Adipose tissue (tissue), 3 donors: ENCODE data around the gene RYR2. TPM values are rescaled to one million over a fixed set of nuclear protein-coding genes. Genes with fewer than 3 reads are reported as not detected.

Source experiments
- H3K27ac ChIP-seq: one replicate; pipeline ENCODE4 v1.5.1; 2013; ENCODE audit warnings: low read depth, low read length
- WGBS, 3 donors: extraction: QIAGEN DNeasy Blood & Tissue Kit; methylation state at CpG; one replicate each; pipeline ENCODE4 v1.1.7; 2013; 5-methylcytosine and 5-hydroxymethylcytosine counted together
- polyA plus RNA-seq, 3 donors: library from polyadenylated mRNA; stranded (reverse); fragments of 200-250 nt; gene quantifications; one replicate each; pipeline ENCODE4 v1.2.3, GENCODE V29; 2013
- donor health status: healthy with polysubstance abuse.
- donor health status: Bipolar disorder and iron deficiency.
- donor health status: healthy.

The RYR2 gene
- polyA plus RNA-seq, 3 donors: 0.23 to 1.1 (median 0.36) TPM

GRCh38 chr1:237852342-237852741 lies 810.4 kb downstream of the RYR2 start:
- WGBS, 3 donors: 17 to 44% (median 26%) methylated on average over 3 of the region's 3 CpGs
- H3K27ac ChIP-seq: no peak overlapping the region

GRCh38 chr1:237857455-237857854 lies 815.5 kb downstream of the RYR2 start:
- WGBS, 3 donors: 48 to 81% (median 80%) methylated on average over 7 of the region's 7 CpGs
- H3K27ac ChIP-seq: no peak overlapping the region

GRCh38 chr1:237858992-237859391 lies 817.0 kb downstream of the RYR2 start:
- no peak overlapping the region for H3K27ac ChIP-seq
- WGBS, 3 donors: 64 to 74% (median 67%) methylated on average over 4 of the region's 4 CpGs

GRCh38 chr1:237861944-237862343 lies 820.0 kb downstream of the RYR2 start:
- WGBS, 3 donors: 50 to 81% (median 56%) methylated on average over 8 of the region's 8 CpGs
- no peak overlapping the region for H3K27ac ChIP-seq

- no peak overlapping the region for H3K27ac ChIP-seq
- WGBS, 3 donors: 81 to 86% (median 83%) methylated on average over 2 of the region's 2 CpGs
Measured at GRCh38 chr1:237863234-237863633, 821.2 kb downstream of the RYR2 start.

- 12 to 15% (median 14%) methylated on average over 25 of the region's 25 CpGs for WGBS, 3 donors
- H3K27ac ChIP-seq: no peak overlapping the region
Measured at GRCh38 chr1:237864338-237865244, 822.6 kb downstream of the RYR2 start.

GRCh38 chr1:237867380-237867888 lies 825.5 kb downstream of the RYR2 start:
- H3K27ac ChIP-seq: no peak overlapping the region
- 67 to 79% (median 75%) methylated on average over 1 of the region's 1 CpG for WGBS, 3 donors

GRCh38 chr1:237868817-237869600 lies 827.0 kb downstream of the RYR2 start:
- H3K27ac ChIP-seq: no peak overlapping the region
- WGBS, 3 donors: 43 to 74% (median 74%) methylated on average over 4 of the region's 4 CpGs

- 75 to 81% (median 78%) methylated on average over 4 of the region's 4 CpGs for WGBS, 3 donors
- no peak overlapping the region for H3K27ac ChIP-seq
Measured at GRCh38 chr1:237873487-237874211, 831.7 kb downstream of the RYR2 start.

- WGBS, 3 donors: 81 to 88% (median 85%) methylated on average over 8 of the region's 8 CpGs
- no peak overlapping the region for H3K27ac ChIP-seq
Measured at GRCh38 chr1:237875291-237875690, 833.3 kb downstream of the RYR2 start.

- WGBS, 3 donors: 19 to 67% (median 59%) methylated on average over 4 of the region's 4 CpGs
- no peak overlapping the region for H3K27ac ChIP-seq
Measured at GRCh38 chr1:237877631-237878030, 835.6 kb downstream of the RYR2 start.

GRCh38 chr1:237878406-237878805 lies 836.4 kb downstream of the RYR2 start:
- no peak overlapping the region for H3K27ac ChIP-seq
- 45 to 79% (median 61%) methylated on average over 1 of the region's 1 CpG for WGBS, 3 donors

- no peak overlapping the region for H3K27ac ChIP-seq
Measured at GRCh38 chr1:237879195-237879594, 837.2 kb downstream of the RYR2 start.

Other genes starting within 250 kb of the RYR2 start
- 10 to 100 TPM in 1 of 3 donors, 1 to 10 TPM in 2; 4.5 to 16.5 (median 5.9) TPM for gene MTR, start 246.9 kb upstream of the RYR2 start, polyA plus RNA-seq
- not detected for gene MT1HL1, start 37.7 kb upstream of the RYR2 start, polyA plus RNA-seq